ENCODE data around the gene INPP4B.
"Not testable (repeated sequence)": the region's sequence is repeated elsewhere in the genome, so short reads cannot be mapped to it uniquely, and the experiment has no call there.

The INPP4B gene

GRCh38 chr4:142823796-142824195 is 22.3 kb downstream of the INPP4B start:
- DNase-seq, result no peak

GRCh38 chr4:142818476-142818875 is 27.6 kb downstream of the INPP4B start:
- DNase-seq, result no peak

- DNase-seq, result no peak
Measured at GRCh38 chr4:142818031-142818430, 28.1 kb downstream of the INPP4B start.

- peak; percentile 21 for DNase-seq
Measured at GRCh38 chr4:142817442-142817841, 28.7 kb downstream of the INPP4B start.

GRCh38 chr4:142815834-142816233 is 30.3 kb downstream of the INPP4B start:
- peak; percentile 2 for DNase-seq

- no peak for DNase-seq
Measured at GRCh38 chr4:142813388-142813787, 32.7 kb downstream of the INPP4B start.

- no peak for DNase-seq
Measured at GRCh38 chr4:142812091-142812490, 34.0 kb downstream of the INPP4B start.

GRCh38 chr4:142811034-142811433 is 35.1 kb downstream of the INPP4B start:
- no peak for DNase-seq

GRCh38 chr4:142809559-142809958 is 36.5 kb downstream of the INPP4B start:
- DNase-seq, result no peak

GRCh38 chr4:142803879-142804278 is 42.2 kb downstream of the INPP4B start:
- DNase-seq, result not testable (repeated sequence)

GRCh38 chr4:142801966-142802365 is 44.1 kb downstream of the INPP4B start:
- DNase-seq, result no peak

- DNase-seq, result no peak
Measured at GRCh38 chr4:142781114-142781513, 65.0 kb downstream of the INPP4B start.

- no peak for DNase-seq
Measured at GRCh38 chr4:142778900-142779299, 67.2 kb downstream of the INPP4B start.

GRCh38 chr4:142778430-142778829 is 67.7 kb downstream of the INPP4B start:
- no peak for DNase-seq

- DNase-seq, result no peak
Measured at GRCh38 chr4:142777045-142777743, 68.9 kb downstream of the INPP4B start.

- no peak for DNase-seq
Measured at GRCh38 chr4:142776026-142776425, 70.1 kb downstream of the INPP4B start.

- no peak for DNase-seq
Measured at GRCh38 chr4:142773505-142773904, 72.6 kb downstream of the INPP4B start.

- DNase-seq, result no peak
Measured at GRCh38 chr4:142762280-142762679, 83.8 kb downstream of the INPP4B start.

- DNase-seq, result no peak
Measured at GRCh38 chr4:142752202-142752786, 93.8 kb downstream of the INPP4B start.

- DNase-seq, result no peak
Measured at GRCh38 chr4:142743121-142743825, 102.8 kb downstream of the INPP4B start.

GRCh38 chr4:142741995-142742394 is 104.1 kb downstream of the INPP4B start:
- no peak for DNase-seq

GRCh38 chr4:142728233-142728632 is 117.9 kb downstream of the INPP4B start:
- no peak for DNase-seq

GRCh38 chr4:142727149-142727548 is 119.0 kb downstream of the INPP4B start:
- no peak for DNase-seq

GRCh38 chr4:142725886-142726285 is 120.2 kb downstream of the INPP4B start:
- DNase-seq, result no peak

All from CD4-positive, alpha-beta T cell treated with Interleukin-6 for 4 hours (primary cell).